ENCODE measurements around the gene WDFY1.

- TF ChIP-seq CTCF (IDR thresholded peaks at IDR 0.05) (no peak), EP300 (IDR thresholded peaks at IDR 0.05) (no peak)
These were observed 98.6 kb downstream of the WDFY1 start for GRCh38 chr2:223846515-223846914.

All from esophagus muscularis mucosa (tissue), 3 donors.